SKM-1 (cell line): ENCODE data around the gene SFTPA2.
"Not testable (repeated sequence)": the region's sequence is repeated elsewhere in the genome, so short reads cannot be mapped to it uniquely, and the experiment has no call there.

Source experiments
- DNase-seq: peaks from one replicate; lab custom pipeline; 2025; ENCODE audit not compliant: unreplicated experiment; lab: John Stamatoyannopoulos, UW

SFTPA2 gene

DNA sequence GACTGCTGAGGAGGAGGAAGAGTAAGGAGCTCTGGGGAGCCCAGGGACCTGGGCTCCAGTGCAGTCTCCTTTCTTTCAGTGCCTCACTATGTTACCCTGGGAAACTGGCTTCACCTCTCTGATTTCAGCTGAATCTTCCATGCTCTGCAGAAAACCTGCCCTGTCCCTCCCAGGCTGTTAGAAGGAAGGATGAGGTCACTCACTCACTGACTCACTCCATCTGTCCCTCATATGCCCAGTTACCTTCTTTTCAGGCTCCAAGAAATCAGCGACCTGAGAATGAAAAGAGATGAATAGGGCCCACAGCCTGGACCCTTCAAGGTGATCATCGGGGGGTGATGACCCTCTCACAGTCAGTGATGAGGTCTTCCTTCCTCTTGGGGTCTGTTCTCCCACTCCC lies 481 bp downstream of the SFTPA2 start:
- DNase-seq = no peak

GRCh38 chr10:79556961-79557360 lies 3.2 kb downstream of the SFTPA2 start:
- not testable (repeated sequence) for DNase-seq

GRCh38 chr10:79555354-79556309 lies 4.6 kb downstream of the SFTPA2 start:
- no peak for DNase-seq

DNA sequence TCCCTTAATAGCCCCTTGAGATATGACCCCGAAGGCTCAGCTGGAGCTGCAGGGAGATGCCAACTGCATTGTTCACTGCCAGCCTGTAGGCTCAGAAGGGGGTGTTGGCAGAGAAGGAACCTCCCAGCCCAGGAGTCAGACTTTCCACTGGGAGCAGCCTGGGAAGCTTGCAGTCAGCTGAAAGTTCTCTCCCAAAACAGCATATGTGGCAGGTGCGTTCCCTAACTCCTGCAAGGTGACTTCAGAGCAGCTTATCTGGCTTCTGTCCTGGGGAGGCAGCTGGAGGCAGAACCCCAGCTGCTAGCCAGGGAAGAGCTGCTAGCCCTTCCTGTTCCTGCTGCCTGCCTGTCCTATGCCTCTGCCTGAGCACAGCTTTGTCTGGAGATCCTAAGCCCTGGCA lies 8.1 kb downstream of the SFTPA2 start:
- no peak for DNase-seq

GRCh38 chr10:79547973-79548372 lies 12.2 kb downstream of the SFTPA2 start:
- no peak for DNase-seq

- DNase-seq = not testable (repeated sequence)
These were observed 13.1 kb downstream of the SFTPA2 start for GRCh38 chr10:79547128-79547527.

DNA sequence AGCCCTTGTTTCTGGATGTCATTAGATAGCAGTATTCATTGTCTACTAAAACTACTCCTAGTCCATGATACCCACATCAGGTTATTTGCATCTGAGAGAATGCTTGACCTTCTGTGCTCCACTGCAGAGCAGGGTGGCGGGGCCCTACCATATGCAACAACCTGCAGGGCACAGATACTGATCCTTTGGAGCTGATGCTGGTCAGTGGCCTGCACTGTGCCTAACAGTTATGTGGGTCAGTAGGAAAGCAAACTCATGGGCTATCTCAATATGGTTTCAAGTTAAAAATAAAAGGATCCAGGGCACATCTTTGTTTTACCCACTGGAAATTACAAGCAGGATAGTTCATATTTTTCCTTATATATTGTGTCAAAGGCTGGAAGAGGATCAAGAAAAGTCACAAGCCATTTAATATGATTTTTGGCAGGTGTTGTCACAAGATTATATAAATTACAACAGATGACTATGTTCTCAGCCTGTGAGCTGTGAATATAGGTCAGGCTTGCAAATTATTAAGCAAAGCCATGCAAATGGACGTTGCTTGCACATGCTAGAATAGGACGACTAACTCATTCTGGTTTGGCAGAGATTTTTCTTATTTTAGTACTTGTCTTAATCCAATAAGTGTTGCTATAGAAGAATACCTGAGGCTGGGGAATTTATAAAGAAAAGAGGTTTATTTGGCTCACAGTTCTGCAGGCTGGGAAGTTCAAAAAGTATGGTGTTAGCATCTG lies 15.1 kb downstream of the SFTPA2 start:
- not testable (repeated sequence) for DNase-seq

DNA sequence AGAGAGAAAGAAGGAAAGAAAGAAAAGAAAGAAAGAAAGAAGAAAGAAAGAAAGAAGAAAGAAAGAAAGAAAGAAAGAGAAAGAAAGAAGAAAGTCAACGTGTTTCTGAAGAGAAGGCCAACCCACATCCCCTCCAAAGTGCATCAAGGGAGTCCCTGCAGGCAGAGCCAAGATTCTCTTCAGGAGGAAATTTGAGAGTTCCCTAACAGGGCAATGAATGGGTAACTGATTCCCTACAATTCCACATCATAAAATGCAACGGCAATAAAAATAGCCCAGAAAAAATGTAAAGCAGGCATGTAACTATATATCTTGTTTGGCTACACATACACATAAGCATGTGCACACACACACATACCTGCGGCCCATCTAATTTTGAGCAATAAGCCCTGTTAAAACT lies 15.8 kb downstream of the SFTPA2 start:
- DNase-seq = not testable (repeated sequence)

DNA sequence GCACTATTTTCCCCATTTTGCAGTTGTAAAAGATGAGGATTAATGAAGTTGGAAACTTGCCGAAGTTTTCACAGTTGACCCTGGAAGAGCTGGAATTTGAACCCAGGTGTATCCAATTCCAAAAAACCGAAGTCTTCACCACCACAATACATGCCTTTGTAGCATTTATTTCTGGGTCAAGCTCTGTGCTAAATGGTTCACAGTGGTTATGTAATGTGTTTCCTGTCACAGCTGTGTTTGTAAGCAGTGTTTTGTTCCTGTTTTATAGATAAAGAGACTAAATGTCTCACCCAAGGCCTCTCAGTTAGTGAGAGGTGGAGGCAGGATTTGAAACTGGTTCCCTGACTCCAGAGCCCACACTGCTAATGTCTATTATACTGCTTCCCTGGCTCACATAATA lies 17.6 kb downstream of the SFTPA2 start:
- peak; percentile 27 for DNase-seq

GRCh38 chr10:79540930-79541329 lies 19.3 kb downstream of the SFTPA2 start:
- DNase-seq = not testable (repeated sequence)

- not testable (repeated sequence) for DNase-seq
These were observed 21.9 kb downstream of the SFTPA2 start for GRCh38 chr10:79538311-79538710.

- not testable (repeated sequence) for DNase-seq
These were observed 26.4 kb downstream of the SFTPA2 start for GRCh38 chr10:79533903-79534175.

DNA sequence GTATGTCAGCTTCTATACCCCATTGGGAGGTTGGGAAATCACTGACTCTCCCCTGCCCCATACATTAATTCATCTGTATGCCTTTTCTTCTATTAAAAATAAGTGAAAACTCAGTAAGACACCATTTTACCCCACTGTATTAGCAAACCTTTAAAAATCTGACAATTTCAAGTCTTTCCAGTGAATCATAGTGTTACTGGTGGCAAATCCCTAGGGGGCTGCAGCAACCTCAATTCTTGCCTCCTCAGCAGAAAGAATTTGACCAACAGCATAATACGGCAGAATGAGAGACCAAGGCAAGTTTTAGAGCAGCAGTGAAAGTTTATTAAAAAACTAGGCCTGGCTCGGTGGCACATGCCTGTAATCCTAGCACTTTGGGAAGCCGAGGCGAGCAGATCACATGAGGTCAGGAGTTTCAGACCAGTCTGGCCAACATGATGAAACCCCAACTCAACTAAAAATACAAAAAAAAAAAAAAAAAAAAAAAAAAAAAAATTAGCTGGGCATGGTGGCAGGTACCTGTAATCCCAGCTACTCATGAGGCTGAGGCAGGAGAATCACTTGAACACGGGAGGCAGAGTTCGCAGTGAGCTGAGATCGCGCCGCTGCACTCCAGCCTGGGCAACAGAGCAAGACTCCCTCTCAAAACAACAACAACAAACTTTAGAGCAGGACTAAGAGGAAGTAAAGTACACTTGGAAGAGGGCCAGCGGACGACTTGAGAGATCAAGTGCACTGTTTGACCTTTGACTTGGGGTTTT lies 26.9 kb downstream of the SFTPA2 start:
- not testable (repeated sequence) for DNase-seq

- DNase-seq = not testable (repeated sequence)
These were observed 31.9 kb downstream of the SFTPA2 start for GRCh38 chr10:79528261-79528660.

DNA sequence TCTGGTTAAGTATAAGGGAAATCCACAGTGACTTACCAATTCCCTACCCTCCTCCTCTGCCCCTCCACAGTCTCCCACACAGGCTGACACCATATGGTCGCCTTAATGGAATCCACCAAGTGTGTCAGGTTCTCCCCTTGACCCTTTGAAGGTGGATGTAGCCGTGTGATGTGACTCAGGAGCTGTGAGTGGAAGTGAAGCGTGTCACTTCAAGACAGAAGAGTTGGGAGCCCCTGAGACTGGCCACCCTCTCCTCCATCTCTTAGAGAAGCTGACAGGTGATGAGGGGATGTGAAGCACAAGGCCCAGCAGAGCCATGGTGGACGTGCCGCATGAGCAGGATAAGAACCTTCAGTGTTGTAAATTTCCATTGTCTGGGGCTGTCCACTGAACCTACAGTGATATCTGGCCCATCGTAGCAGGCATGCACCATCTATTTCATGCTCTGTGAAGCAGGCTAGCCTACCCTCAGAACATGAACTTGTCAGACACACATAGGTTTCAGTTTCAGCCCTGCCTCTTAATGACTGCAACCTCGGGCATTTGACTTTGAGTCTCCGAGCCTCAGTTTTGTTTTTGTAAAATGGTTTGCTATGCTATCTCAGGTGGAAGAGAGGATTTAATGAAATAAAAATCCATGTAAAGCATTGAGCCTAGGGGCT lies 35.0 kb downstream of the SFTPA2 start:
- DNase-seq = not testable (repeated sequence)

- not testable (repeated sequence) for DNase-seq
These were observed 36.9 kb downstream of the SFTPA2 start for GRCh38 chr10:79523157-79523853.

GRCh38 chr10:79522464-79522863 lies 37.7 kb downstream of the SFTPA2 start:
- DNase-seq = not testable (repeated sequence)

- not testable (repeated sequence) for DNase-seq
These were observed 38.5 kb downstream of the SFTPA2 start for GRCh38 chr10:79521751-79522150.

DNA sequence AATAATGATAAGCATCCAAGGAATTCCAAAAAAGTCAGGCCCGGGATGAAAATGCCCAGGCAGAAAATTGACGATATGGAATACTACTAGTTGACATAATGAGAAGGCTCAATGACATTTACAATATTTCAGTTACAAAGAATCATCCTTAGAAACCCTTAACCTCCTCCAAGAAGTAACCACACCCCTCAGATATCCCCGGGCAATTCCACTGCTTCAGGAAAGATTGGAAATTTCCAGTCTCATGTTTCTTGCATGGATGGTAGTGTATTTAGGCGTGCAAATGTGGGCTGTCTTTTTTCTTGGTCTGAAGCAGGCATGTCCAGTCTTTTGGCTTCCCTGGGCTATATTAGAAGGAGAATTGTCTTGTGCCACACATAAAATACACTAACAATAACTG lies 42.6 kb downstream of the SFTPA2 start:
- DNase-seq = not testable (repeated sequence)

DNA sequence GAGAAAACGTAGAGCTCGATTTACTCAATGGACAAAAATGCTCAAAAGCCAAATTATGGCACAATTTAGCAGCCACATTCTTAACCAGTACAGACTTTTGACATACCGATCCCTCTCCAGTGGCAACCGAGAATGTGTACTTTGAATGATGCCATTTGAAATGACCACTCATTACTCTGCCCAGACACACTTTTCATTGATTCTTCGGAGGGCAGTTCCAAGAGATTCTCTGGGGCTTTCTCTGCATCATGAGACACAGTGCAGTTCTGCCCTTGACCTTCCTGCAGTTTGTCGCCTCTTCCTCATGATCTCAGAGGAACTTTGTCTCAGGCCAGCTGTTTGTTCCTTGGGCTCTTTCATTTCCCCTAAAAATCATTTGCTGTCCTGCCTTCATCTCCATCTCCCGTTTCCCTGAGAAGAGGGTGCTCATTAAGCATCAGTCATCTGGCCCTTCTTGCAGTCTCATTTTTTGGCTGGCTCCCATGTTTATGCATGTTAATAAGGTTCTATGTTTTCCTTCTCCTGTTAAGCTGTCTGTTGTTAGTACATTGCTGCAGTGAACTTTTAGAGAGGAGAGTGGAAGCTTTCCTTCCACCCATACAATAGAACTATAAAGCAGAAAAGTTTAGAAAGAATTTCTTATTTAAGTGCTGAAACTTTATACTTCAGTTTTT lies 43.5 kb downstream of the SFTPA2 start:
- not testable (repeated sequence) for DNase-seq
